ENCODE results near the gene BHMT2. TPM values are rescaled to one million over a fixed set of nuclear protein-coding genes. Genes with fewer than 3 reads are reported as not detected.

The BHMT2 gene
- total RNA-seq, 1 experiment from 2014 or later = not detected

- H3K9me3 Mint-ChIP-seq = no peaks in the 10 kb centered on the region
- no peak overlapping the region for H3K4ac ChIP-seq (ENCODE audit: low read depth, low read length)
- H2AFZ ChIP-seq (ENCODE audit: low read length) = peak overlapping the region; percentile 92
- no peaks in the 10 kb centered on the region for H3K79me2 ChIP-seq (ENCODE audit: insufficient read depth, low read length)
- H4K5ac ChIP-seq (ENCODE audit: insufficient read length, low read depth, low read length) = no peak overlapping the region
- H3K79me1 ChIP-seq (ENCODE audit: insufficient read depth, low read depth, low read length, poor library complexity, severe bottlenecking) = no peaks in the 10 kb centered on the region
- H2AK5ac ChIP-seq (ENCODE audit: insufficient read length, low read length) = no peak overlapping the region
- no peak overlapping the region for H3T11ph ChIP-seq (ENCODE audit: low read length)
- peaks cover 4% of the 10 kb centered on the region for H3K27me3 Mint-ChIP-seq (ENCODE audit: low read depth)
- peak overlapping the region; percentile 60 to 70 for H3K4me3 Mint-ChIP-seq
- H3K4me2 ChIP-seq (ENCODE audit: insufficient read depth, insufficient read length, low read length) = peak overlapping the region; percentile 23
- no peak overlapping the region for H2BK15ac ChIP-seq (ENCODE audit: low read depth, low read length)
- no peak overlapping the region for H2BK20ac ChIP-seq (ENCODE audit: low read depth, low read length, poor library complexity, severe bottlenecking)
- H2BK120ac ChIP-seq (ENCODE audit: low read depth, low read length, poor library complexity, severe bottlenecking) = no peak overlapping the region
- H3K27ac ChIP-seq (ENCODE audit: insufficient read length, low read depth, low read length) = no peak overlapping the region
- H3K23me2 ChIP-seq (ENCODE audit: insufficient read length, low read depth, low read length, poor library complexity, severe bottlenecking) = no peaks in the 10 kb centered on the region
- no CpG with 5 or more reads among the region's 13 CpGs for WGBS (ENCODE audit: extremely low coverage, insufficient read length, low lambda C conversion rate)
- H4K8ac ChIP-seq (replicated peaks; ENCODE audit: insufficient read length, low read depth, low read length) = no peak overlapping the region
- H2BK12ac ChIP-seq (ENCODE audit: insufficient read length, low read depth, low read length) = no peak overlapping the region
- H4K91ac ChIP-seq (ENCODE audit: insufficient read length, low read depth, low read length) = no peak overlapping the region
- H3K27me3 ChIP-seq (ENCODE audit: insufficient read depth, low read length) = no peaks in the 10 kb centered on the region
- H2BK5ac ChIP-seq (ENCODE audit: insufficient read length, low read length) = no peak overlapping the region
- no peak overlapping the region for H3K18ac ChIP-seq (ENCODE audit: insufficient read length, low read depth, low read length)
- H3K36me3 Mint-ChIP-seq (ENCODE audit: insufficient read depth in 1 of 3, low read depth in 3 of 3) = no peaks in the 10 kb centered on the region
- H3K27ac Mint-ChIP-seq = peak overlapping the region in 1 of 3 experiments; percentile 68; a peak in 1 of 7 replicates
- TF ChIP-seq, protein P1, sequence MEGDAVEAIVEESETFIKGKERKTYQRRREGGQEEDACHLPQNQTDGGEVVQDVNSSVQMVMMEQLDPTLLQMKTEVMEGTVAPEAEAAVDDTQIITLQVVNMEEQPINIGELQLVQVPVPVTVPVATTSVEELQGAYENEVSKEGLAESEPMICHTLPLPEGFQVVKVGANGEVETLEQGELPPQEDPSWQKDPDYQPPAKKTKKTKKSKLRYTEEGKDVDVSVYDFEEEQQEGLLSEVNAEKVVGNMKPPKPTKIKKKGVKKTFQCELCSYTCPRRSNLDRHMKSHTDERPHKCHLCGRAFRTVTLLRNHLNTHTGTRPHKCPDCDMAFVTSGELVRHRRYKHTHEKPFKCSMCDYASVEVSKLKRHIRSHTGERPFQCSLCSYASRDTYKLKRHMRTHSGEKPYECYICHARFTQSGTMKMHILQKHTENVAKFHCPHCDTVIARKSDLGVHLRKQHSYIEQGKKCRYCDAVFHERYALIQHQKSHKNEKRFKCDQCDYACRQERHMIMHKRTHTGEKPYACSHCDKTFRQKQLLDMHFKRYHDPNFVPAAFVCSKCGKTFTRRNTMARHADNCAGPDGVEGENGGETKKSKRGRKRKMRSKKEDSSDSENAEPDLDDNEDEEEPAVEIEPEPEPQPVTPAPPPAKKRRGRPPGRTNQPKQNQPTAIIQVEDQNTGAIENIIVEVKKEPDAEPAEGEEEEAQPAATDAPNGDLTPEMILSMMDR (conservative IDR thresholded peaks at IDR 0.05) = peak; percentile 98
- H3K4me1 ChIP-seq (ENCODE audit: insufficient read depth, low read length) = peaks cover 6% of the 10 kb centered on the region; the same call in 1 of the 2 replicates
- no peak overlapping the region for H3K9ac ChIP-seq (ENCODE audit: extremely low read depth, insufficient read length, low read length)
- H3K14ac ChIP-seq (ENCODE audit: insufficient read depth, low read length) = no peak overlapping the region
- no peaks in the 10 kb centered on the region for H3K9me3 ChIP-seq (ENCODE audit: control insufficient read depth, low read depth, low read length)
- no peak overlapping the region for H3K23ac ChIP-seq (ENCODE audit: insufficient read length, low read depth, low read length)
- DNase-seq = peak; percentile 61
- peaks cover 25 to 26% of the 10 kb centered on the region in 2 experiments for H3K4me1 Mint-ChIP-seq
- no peaks in the 10 kb centered on the region for H4K20me1 ChIP-seq (ENCODE audit: control insufficient read depth, insufficient read depth, insufficient read length)
- H3K56ac ChIP-seq (ENCODE audit: insufficient read length, low read depth, low read length) = no peak overlapping the region
Observed at GRCh38 chr5:79025054-79025472, 44.5 kb upstream of the BHMT2 start.

All from H9 (cell line).